Head of caudate nucleus (tissue), 42 donors: ENCODE measurements around the gene DIDO1.

Source experiments
- DNase-seq, 42 donors: peaks; one replicate each; pipeline versions ENCODE4 v3.0.0 to v3.0.0-alpha.2; 2020 to 2021; ENCODE audit warnings: mixed read lengths in 7 of 42
- intact Hi-C: fragments of 100-400 bp; cut with DNase I; formaldehyde crosslinking; loops from one replicate; pipeline ENCODE4 v1.15.0; 2022

Gene DIDO1

DNA sequence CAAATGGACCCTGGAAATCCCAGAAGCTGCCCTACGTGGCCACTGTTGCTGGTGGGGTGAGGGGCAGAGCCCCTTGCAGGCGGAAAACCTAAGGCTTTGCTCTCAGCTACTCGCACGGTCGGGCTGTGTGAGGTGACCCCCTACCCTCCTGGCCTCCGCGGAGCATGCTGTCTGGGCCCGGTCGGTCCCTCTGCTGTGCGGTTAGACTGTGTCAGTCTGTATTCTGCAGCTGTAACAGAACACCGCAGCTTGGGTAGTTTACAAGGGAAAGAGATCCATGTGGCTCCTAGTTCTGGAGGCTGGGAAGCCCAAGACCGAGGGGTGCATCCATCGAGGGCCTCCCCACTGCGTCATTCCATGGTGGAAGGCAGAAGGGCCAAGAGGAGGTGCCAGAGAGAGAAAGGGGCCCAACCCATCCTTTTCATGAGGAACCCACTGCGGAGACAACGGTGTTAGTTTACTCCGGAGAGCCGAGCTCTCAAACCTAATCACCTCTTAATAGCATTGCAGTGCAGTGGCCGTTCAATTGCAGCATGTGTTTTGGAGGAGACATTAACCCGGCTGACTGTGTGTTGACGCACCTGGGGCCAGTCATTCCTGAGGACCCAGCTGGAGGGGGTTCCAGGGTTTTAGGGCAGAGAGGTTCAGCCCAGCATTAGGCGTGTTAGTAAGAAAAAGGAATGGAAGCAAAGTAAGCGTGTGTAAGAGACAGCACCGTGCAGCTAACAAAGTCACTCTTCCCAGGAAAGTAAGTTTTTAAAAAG lies 91.2 kb downstream of the DIDO1 start:
- intact Hi-C loops = no loop called here
- DNase-seq = no peak

DNA sequence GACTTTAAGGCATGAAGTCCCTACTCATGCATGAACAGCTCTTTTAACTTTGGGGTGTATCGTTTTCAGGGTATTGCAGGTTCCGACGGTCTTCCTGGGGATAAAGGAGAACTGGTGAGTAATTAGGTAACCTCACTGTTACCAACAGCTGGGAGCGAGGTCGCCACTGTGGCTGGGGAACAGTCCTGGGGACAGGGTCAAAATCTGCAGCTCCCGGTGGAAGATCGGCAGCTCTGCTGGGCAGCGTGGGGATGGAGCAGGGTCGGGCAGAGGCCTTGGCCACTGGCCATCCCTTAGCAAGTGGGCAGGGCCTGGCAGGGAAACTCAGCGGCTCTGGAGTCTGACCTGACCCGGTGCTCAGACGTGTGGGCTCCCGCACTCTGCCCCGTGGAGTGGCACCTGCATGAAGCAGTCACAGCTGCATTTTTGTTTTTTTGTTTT lies 93.3 kb downstream of the DIDO1 start:
- DNase-seq = peak in 4 of 42 donors; percentile 21 to 62 (median 39)
- intact Hi-C loops = no loop called here

DNA sequence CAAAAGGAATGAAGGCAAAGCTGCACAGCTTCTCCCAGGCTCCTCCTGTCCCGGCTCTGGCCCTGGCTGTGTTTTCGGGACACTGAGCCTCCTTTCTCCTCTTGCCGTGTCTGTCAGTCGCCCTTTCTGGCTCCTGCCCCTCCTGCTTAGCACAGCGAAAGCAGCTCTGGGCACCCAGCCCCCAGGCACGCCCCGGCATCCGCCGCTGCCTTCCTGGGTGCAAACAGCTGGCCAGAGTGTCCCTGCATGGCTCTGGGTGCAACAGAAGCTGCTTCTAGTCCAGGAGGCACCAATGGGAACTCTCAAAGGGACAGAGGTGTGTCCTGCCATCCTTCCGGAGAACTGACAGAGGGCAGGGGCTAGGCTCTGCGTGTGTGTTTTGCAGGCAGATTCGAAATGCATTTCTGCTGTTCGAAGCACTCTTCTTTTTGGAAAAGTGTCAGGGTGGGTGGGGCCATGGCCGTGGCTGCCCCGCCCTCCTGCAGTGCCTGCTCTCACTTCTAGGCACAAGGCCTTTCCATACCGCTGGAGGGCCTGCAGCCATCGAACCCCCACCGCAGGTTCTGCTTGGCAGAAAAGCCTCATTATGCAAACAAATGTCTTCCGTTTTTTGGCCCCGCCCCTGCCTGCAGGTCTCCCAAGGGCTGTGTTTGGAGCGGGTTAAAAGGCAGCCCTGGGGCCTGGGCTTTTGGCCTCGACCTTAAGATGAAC lies 93.9 kb downstream of the DIDO1 start:
- intact Hi-C loops = no loop called here
- peak in 15 of 42 donors; percentile 22 to 67 (median 44) for DNase-seq

DNA sequence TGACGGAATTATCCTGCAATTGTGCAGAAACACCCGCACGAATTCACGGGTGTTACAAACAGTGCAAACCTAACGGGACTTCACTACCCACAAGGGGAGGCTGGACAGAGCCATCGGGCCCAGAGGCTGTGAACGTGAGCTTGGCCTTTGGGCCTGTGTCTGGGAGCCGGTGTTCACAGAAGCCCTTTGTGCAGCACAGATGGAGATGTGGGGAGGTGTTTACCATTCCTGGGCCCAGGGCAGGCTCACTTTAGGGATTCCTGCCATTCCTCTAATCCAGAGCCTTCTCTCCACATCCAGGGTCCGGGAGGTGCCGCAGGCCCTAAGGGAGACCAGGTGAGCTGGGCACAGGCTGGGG lies 94.5 kb downstream of the DIDO1 start:
- intact Hi-C loops = no loop called here
- peak in 3 of 42 donors; percentile 21 to 63 (median 40) for DNase-seq

DNA sequence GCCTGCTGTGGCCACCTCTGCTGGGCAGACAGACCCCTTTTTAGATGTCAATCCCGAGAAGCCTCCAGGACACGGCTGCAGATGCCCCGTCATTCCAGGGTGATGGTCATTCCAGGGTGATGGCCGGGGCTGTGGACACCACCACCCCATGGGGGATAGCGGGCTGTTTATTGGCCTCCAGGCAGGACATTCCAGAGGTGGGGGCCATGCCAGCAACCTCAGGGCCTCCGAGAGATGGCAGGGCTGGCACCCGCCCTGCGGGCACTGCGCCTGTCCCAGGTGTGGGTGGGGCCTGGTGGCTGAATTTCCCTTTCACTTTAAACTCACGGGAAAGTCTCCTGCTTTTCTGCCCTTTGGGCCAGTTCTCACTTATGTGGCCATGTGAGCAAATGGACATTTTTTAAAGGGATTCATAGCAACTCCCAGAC lies 94.9 kb downstream of the DIDO1 start:
- intact Hi-C loops = no loop called here
- no peak for DNase-seq

DNA sequence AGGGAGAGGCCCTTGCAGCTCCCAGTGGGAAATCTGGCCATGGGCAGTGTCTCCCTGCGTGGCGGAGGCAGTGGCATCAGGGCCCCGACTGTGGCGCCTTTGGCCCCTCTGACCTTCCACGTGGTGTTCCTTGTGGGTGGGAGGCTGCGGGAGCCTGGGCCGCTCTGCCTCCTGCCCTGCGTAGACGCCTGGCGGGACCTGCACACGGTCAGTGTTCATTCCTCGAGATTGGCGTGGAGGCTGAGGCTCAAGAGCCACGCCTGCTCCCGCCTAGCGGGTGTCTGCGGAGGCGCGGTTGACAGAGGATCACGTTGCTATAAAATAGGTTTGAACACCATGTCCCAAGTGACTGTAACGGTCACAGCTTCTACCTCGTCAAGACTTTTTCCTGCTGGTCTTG lies 95.5 kb downstream of the DIDO1 start:
- DNase-seq = no peak
- intact Hi-C loops = no loop called here

DNA sequence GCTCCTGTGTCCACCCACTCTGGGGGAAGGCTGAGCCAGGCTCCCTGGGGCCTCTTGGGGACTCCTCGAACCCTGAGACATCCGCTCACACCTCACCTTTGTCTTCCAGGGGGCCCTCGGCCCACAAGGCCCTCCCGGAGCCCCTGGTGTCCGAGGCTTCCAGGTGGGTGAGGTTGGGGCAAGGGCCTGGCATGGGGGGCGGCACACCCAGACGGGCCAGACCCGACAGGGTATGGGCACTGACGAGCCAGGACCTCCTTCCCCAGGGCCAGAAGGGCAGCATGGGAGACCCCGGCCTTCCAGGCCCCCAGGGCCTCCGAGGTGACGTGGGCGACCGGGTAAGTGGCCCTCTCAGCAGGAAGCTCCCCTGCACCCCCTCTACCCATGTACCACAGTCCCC lies 96.1 kb downstream of the DIDO1 start:
- intact Hi-C loops = no loop called here
- DNase-seq = no peak

DNA sequence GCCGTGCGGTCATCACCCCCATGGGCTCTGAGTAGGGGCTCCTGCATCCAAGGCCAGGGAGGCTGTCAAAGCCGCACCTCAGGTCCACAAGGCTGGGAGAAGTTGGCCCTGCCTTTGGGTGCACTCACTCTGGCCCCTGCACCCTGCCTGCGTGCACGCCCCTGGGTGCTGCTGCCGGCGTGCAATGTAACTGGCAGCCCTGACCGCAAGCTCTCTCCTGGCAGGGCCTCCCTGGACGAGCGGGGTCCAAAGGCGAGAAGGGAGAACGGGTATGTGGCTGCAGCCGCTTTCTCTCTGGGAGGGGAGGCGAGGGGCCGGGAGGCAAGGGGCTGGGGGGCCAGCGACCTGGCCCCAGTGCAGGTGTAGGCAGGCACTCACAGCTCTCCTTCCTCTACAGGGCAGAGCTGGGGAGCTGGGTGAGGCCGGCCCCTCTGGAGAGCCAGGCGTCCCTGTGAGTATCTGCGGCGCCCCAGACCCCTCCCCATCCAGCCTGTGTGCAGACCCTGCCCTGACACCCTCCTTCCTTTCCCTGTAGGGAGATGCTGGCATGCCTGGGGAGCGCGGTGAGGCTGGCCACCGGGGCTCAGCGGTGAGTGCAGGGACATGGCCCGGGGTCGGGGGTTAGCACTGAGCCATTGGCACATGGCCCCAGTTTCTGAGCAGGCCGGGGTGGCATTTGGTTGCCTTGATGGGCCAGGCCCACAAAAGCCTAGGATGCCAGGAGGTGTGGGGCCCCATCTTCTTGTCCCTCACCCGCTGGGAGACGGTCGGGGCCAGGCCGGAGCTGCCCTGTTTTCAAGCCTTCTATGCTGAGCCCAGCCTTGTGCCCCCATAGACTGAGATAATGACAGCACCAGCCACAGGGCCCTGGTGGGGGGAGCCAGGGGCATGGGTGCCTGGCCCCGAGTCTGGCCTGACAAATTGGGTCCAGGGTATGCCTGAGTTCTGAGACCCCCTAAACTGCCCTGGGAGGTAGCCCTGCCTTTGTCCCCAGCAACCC lies 96.8 kb downstream of the DIDO1 start:
- no peak for DNase-seq

DNA sequence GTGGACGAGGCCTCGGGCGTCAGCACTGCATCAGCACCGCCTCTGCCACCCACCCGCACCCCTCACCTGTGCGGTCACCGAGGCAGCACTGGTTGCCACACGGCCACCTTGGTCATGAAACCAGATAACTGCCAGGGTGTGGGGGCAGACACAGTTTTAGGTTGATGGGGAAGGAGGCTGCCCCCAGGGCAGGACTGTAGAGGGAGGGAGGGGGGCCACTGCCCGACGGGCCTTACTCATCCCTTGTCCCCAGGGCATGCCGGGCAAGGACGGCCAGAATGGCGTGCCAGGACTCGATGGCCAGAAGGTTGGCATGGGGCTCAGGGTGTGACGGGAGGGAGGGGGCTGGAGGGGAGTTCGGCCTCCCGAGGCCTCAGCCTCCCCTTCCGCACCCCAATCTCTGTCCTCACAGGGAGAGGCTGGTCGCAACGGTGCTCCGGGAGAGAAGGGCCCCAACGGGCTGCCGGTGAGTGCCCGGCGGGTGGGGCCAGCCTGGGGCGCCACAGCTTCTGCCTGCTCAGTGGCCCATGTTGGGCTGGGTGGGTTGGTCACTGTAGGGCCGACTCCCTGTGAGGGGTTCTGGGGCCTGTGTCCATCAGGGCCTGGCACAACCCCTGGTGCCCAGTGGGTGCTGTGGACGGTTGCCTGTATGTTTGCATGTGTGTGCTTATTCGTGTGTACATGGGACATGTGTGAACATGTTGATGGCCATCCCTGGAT lies 97.6 kb downstream of the DIDO1 start:
- DNase-seq = no peak
- intact Hi-C loops = no loop called here

More for the DNA sequence above, 96.8 kb downstream of the DIDO1 start:
- intact Hi-C loops = no loop called here

DNA sequence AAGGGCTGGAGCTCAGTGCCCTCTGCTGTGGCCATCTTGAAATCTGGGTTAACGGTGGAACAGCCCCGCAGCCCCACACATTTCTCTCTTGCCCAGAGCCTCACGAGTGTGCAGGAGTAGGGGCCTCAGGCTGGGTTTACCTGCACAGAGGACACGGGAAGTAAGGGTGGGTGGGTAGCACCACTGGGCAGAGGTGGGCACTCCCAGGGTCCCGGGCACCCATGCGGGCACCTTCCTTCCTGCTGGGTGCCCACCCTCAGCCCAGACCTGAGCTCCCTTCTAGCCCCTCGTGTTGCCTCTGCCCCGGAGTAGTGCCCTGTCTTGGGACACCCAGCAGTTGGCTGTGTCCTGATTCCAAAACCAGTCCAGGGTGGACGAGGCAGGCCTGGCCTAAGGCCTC lies 98.3 kb downstream of the DIDO1 start:
- DNase-seq = no peak
- intact Hi-C loops = no loop called here
